Measurements from ENCODE around the gene TMEM52. TPM values are rescaled to one million over a fixed set of nuclear protein-coding genes. Genes with fewer than 3 reads are reported as not detected.

The TMEM52 gene
- total and polyA plus RNA-seq, 2 of the 13 experiments (the other 11 are each of a cell fraction or from before 2014, with no cell fraction given) = 13.2 to 18.7 TPM

DNA sequence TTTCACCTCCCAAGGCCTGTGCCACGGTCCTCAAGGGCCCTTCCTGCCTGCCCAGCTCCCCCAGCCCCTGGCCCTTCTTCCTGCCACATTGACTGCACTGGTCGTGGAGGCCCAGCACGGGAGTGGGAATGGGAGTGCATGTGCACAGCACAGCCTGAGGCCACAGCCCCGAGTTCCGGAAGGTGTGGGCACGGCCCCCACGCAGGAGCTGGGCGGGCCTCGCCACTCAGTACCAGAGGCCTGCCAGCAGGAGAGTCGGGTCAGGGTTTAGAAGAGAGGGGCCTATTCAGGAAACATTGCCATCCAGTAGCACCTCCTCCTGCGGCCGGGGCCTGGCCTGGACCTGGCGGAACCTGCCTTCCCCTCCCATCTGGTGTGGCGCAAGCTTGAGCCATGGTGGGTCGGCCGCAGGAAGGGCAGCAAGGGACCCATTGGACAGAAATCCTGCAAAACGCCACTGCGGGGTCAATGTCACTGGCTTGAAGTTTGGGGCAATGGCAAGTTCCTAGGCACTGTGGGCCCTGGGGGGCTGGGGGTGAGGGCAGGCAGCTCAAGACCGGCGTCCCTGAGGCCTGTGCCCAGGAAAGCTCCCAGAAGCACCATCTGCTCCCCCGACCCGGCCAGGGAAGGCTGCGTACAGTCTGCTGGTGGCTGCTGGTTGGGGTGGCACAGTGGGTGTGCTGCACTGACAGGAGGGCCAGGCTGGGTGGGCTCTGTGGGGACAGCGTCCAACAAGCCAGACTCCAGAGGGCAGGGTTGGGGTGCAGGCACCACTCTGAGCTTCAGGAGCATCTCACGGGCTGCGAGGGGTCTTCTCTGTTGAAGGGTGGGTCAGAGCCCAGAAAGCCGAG is 1.8 kb upstream of the TMEM52 start (continued):
- TF ChIP-seq ZFP36L1 (CRISPR knock-in tag; IDR thresholded peaks at IDR 0.05) (no peak), XBP1 (CRISPR knock-in tag; IDR thresholded peaks at IDR 0.05) (no peak), NPAS2 (CRISPR knock-in tag; IDR thresholded peaks at IDR 0.05; ENCODE audit: borderline replicate concordance) (no peak), NR1H2 (CRISPR knock-in tag; IDR thresholded peaks at IDR 0.05; ENCODE audit: borderline replicate concordance, low read depth) (0 out of 2 replicates have a peak, but pooled peaks have one; percentile 60), BCL6 (CRISPR knock-in tag; IDR thresholded peaks at IDR 0.05) (peak; percentile 37; the same call in 1 of the 2 replicates), CEBPB (IDR thresholded peaks at IDR 0.05; ENCODE audit: borderline replicate concordance, low read depth, low read length) (peak; percentile 74; the same call in 1 of the 2 replicates), ZNF75D (CRISPR knock-in tag; IDR thresholded peaks at IDR 0.05; ENCODE audit: borderline replicate concordance) (no peak), MLLT10 (CRISPR knock-in tag; IDR thresholded peaks at IDR 0.05) (no peak), ZSCAN29 (CRISPR knock-in tag; conservative IDR thresholded peaks at IDR 0.05) (0 out of 2 replicates have a peak, but pooled peaks have one; percentile 28), ZNF251 (CRISPR knock-in tag; IDR thresholded peaks at IDR 0.05) (no peak), ZNF207 (IDR thresholded peaks at IDR 0.05; ENCODE audit: borderline replicate concordance) (no peak), ZNF746 (CRISPR knock-in tag; IDR thresholded peaks at IDR 0.05) (no peak), ZNF713 (CRISPR knock-in tag; IDR thresholded peaks at IDR 0.05) (no peak), ZMYM3 (CRISPR knock-in tag; IDR thresholded peaks at IDR 0.05) (no peak), SUZ12 (IDR thresholded peaks at IDR 0.05; ENCODE audit: low read depth, low read length) (no peak), ZNF20 (CRISPR knock-in tag; IDR thresholded peaks at IDR 0.05) (no peak), ZC3H13 (CRISPR knock-in tag; IDR thresholded peaks at IDR 0.05) (0 out of 2 replicates have a peak, but pooled peaks have one; percentile 45)
- TF ChIP-seq, protein P1, sequence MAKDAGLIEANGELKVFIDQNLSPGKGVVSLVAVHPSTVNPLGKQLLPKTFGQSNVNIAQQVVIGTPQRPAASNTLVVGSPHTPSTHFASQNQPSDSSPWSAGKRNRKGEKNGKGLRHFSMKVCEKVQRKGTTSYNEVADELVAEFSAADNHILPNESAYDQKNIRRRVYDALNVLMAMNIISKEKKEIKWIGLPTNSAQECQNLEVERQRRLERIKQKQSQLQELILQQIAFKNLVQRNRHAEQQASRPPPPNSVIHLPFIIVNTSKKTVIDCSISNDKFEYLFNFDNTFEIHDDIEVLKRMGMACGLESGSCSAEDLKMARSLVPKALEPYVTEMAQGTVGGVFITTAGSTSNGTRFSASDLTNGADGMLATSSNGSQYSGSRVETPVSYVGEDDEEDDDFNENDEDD (CRISPR knock-in tag; IDR thresholded peaks at IDR 0.05; ENCODE audit: borderline replicate concordance) = peak; percentile 30; the same call in 1 of the 2 replicates
- TF ChIP-seq, protein P2, sequence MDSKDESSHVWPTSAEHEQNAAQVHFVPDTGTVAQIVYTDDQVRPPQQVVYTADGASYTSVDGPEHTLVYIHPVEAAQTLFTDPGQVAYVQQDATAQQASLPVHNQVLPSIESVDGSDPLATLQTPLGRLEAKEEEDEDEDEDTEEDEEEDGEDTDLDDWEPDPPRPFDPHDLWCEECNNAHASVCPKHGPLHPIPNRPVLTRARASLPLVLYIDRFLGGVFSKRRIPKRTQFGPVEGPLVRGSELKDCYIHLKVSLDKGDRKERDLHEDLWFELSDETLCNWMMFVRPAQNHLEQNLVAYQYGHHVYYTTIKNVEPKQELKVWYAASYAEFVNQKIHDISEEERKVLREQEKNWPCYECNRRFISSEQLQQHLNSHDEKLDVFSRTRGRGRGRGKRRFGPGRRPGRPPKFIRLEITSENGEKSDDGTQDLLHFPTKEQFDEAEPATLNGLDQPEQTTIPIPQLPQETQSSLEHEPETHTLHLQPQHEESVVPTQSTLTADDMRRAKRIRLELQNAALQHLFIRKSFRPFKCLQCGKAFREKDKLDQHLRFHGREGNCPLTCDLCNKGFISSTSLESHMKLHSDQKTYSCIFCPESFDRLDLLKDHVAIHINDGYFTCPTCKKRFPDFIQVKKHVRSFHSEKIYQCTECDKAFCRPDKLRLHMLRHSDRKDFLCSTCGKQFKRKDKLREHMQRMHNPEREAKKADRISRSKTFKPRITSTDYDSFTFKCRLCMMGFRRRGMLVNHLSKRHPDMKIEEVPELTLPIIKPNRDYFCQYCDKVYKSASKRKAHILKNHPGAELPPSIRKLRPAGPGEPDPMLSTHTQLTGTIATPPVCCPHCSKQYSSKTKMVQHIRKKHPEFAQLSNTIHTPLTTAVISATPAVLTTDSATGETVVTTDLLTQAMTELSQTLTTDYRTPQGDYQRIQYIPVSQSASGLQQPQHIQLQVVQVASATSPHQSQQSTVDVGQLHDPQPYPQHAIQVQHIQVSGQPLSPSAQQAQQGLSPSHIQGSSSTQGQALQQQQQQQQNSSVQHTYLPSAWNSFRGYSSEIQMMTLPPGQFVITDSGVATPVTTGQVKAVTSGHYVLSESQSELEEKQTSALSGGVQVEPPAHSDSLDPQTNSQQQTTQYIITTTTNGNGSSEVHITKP (CRISPR knock-in tag; IDR thresholded peaks at IDR 0.05; ENCODE audit: low read depth) = no peak
- TF ChIP-seq, protein P3, sequence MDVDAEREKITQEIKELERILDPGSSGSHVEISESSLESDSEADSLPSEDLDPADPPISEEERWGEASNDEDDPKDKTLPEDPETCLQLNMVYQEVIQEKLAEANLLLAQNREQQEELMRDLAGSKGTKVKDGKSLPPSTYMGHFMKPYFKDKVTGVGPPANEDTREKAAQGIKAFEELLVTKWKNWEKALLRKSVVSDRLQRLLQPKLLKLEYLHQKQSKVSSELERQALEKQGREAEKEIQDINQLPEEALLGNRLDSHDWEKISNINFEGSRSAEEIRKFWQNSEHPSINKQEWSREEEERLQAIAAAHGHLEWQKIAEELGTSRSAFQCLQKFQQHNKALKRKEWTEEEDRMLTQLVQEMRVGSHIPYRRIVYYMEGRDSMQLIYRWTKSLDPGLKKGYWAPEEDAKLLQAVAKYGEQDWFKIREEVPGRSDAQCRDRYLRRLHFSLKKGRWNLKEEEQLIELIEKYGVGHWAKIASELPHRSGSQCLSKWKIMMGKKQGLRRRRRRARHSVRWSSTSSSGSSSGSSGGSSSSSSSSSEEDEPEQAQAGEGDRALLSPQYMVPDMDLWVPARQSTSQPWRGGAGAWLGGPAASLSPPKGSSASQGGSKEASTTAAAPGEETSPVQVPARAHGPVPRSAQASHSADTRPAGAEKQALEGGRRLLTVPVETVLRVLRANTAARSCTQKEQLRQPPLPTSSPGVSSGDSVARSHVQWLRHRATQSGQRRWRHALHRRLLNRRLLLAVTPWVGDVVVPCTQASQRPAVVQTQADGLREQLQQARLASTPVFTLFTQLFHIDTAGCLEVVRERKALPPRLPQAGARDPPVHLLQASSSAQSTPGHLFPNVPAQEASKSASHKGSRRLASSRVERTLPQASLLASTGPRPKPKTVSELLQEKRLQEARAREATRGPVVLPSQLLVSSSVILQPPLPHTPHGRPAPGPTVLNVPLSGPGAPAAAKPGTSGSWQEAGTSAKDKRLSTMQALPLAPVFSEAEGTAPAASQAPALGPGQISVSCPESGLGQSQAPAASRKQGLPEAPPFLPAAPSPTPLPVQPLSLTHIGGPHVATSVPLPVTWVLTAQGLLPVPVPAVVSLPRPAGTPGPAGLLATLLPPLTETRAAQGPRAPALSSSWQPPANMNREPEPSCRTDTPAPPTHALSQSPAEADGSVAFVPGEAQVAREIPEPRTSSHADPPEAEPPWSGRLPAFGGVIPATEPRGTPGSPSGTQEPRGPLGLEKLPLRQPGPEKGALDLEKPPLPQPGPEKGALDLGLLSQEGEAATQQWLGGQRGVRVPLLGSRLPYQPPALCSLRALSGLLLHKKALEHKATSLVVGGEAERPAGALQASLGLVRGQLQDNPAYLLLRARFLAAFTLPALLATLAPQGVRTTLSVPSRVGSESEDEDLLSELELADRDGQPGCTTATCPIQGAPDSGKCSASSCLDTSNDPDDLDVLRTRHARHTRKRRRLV (CRISPR knock-in tag; IDR thresholded peaks at IDR 0.05) = no peak
